VCaP (cell line): ENCODE results near the gene KCNMA1.

ENCODE experiments used
- H3K27ac ChIP-seq: fragments of 450-650 bp; 2 replicates; pipeline ENCODE4 v1.5.1; 2017
- TF ChIP-seq, protein P1 (sequence below): fragments of 450-650 bp; conservative IDR thresholded peaks from 2 replicates; pipeline ENCODE4 v1.5.1; 2017; ENCODE audit warnings: mild to moderate bottlenecking, moderate library complexity

KCNMA1 gene

GRCh38 chr10:77032188-77032570 lies 605.4 kb downstream of the KCNMA1 start:
- no peak overlapping the region for H3K27ac ChIP-seq
- TF ChIP-seq, protein P1, sequence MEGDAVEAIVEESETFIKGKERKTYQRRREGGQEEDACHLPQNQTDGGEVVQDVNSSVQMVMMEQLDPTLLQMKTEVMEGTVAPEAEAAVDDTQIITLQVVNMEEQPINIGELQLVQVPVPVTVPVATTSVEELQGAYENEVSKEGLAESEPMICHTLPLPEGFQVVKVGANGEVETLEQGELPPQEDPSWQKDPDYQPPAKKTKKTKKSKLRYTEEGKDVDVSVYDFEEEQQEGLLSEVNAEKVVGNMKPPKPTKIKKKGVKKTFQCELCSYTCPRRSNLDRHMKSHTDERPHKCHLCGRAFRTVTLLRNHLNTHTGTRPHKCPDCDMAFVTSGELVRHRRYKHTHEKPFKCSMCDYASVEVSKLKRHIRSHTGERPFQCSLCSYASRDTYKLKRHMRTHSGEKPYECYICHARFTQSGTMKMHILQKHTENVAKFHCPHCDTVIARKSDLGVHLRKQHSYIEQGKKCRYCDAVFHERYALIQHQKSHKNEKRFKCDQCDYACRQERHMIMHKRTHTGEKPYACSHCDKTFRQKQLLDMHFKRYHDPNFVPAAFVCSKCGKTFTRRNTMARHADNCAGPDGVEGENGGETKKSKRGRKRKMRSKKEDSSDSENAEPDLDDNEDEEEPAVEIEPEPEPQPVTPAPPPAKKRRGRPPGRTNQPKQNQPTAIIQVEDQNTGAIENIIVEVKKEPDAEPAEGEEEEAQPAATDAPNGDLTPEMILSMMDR: no peak

GRCh38 chr10:77031531-77032187 lies 605.9 kb downstream of the KCNMA1 start:
- TF ChIP-seq, protein P1: no peak
- no peak overlapping the region for H3K27ac ChIP-seq

DNA sequence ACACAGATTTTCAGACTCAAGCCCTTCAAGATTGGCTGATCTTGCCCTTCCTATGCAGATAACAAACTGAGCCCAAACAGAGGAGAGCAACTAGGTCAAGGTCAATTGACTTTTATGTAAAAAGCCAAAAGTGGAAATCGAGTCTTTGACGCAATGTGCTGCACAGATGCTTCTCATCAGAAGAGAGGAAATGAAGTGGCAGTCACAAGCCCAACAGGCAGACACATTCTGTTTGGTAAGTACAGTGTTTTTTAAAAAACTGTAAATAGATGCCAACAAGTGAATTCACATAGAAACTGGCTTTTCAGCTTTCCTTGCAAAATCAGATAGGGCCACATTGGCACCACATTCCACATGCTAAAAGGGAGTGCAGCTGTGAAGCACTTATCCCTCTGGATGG lies 606.6 kb downstream of the KCNMA1 start:
- no peak overlapping the region for H3K27ac ChIP-seq
- TF ChIP-seq, protein P1: no peak

- TF ChIP-seq, protein P1: no peak
- no peak overlapping the region for H3K27ac ChIP-seq
Observed at GRCh38 chr10:77029777-77030717, 607.6 kb downstream of the KCNMA1 start.

GRCh38 chr10:77028042-77028441 lies 609.6 kb downstream of the KCNMA1 start:
- no peak overlapping the region for H3K27ac ChIP-seq
- TF ChIP-seq, protein P1: no peak

GRCh38 chr10:77027576-77027975 lies 610.0 kb downstream of the KCNMA1 start:
- TF ChIP-seq, protein P1: no peak
- H3K27ac ChIP-seq: no peak overlapping the region

GRCh38 chr10:77027141-77027540 lies 610.5 kb downstream of the KCNMA1 start:
- no peak overlapping the region for H3K27ac ChIP-seq
- TF ChIP-seq, protein P1: no peak
